Activated CD8-positive, alpha-beta memory T cell treated with anti-CD3 and anti-CD28 coated beads, Interleukin-2, amount 50 U/mL, for 48 hours (primary cell): Measurements from ENCODE around the gene ARAP1.
"Not testable (repeated sequence)": the region's sequence is repeated elsewhere in the genome, so short reads cannot be mapped to it uniquely, and the experiment has no call there.

Experiments used
- DNase-seq: peaks from one replicate; pipeline ENCODE4 v3.0.0-alpha.2; 2020

Gene ARAP1

DNA sequence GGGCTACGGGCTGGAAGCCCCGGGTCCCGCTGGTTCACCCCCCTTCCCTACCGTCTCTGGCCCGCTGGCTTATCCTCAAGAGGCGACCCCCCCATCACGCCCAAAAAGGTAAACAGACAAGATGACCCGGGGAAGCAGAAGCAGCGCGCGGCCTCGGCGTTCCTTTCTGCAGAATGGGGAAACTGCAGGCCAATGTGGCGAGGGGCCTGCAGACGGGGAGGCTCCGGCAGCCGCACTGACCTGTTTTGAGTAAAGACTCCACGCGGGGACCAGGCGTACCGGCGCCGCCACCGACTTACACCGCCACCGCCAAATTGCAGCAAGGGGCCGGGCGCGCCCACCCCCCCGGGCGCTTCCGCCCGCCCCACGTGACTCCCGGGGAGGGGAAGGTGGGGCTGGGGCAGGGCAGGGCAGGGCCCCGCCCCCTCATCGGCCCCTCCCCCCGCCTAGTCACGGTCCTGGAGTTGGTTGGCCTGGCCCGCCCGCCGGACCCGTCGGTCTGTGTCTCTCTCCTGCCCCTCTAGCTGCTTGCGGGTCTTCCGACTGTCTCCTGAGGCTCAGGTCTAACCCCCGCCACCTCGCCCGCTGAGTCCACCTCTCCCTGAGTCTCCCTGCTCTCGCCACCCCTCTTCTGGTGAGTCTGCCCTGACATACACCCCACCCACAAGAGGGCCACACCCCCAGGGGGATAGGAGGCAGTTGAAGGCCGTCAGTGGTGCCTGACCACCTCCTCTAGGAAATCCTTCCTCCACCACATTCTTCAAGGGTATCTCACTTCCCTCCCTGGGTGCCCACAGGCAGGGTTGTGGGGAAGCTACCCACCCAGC is at the start of gene ARAP1:
Gene ARAP1, minus strand, starts transcription at position 321 of the 827 bp plus-strand sequence. CDS start 25,280 bp downstream, outside the sequence.
- DNase-seq, result peak; percentile 82

GRCh38 chr11:72799441-72799840 is 47.2 kb upstream of the ARAP1 start:
- no peak for DNase-seq

DNA sequence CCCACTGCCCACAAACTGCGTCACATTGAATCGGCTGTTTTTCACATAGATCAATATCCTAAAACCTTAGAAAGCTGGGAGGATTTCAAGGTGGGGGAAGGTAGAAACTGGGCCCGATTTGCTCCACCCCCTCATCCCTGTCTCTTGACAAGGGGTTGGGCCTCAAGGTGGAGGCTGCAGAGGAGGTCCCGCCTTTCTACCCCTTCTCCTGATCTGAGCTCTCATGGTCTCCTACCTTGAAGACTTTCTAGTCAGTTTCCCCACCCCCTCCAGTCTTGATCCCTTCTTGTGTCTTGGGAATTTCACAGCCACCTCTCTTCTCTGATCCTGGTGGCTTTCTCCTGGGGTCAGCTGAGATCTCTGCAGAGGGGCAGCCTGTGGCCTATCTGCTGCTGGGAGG is 46.2 kb upstream of the ARAP1 start:
- no peak for DNase-seq

DNA sequence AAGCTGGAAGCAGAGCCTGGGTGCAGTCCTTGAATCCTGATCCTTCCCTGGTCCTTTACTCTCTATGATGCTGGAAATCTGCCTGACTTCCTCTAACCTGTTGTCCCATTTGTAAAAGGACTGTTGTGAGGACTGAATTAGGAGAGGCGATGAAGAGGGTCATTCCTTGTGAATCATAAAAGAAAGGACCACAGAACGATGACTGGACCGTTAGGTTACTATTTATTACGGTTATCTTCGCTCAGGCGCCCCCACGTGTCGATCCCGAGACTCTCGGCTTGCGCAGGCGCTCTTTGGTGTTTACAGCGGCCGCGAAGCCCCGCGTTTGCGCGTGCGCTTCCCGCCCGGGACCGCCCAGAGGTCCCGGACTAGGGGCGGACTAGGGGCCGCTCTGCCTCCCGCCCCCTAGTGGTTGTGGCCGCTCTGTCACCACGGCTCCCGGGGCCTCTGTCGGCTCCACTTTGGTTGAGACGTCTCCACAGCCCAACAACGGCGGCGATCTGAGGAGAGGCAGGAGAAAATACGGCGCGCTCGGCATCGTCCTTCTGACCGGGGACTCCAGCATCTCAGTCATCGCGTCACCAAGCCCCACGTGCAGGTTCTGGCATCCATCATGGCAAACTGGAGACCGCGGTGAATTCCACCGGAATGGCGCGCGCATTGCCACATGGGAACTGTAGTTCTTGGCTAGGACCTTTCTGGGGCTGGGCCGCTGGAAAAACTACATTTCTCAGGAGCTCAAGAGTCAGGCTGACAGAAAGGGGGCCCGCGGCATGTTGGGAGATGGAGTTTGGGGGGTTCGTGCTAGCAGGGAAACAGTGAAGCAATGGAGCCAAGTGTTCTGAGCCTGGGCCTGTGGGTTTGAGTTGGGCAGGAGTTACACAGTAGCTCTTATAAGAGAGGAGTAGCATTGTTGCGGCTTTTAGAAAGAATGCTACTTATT is 41.5 kb upstream of the ARAP1 start, which contains the start of gene STARD10:
Gene STARD10, minus strand, starts transcription at position 623 of the 943 bp plus-strand sequence. CDS start 12,866 bp downstream, outside the sequence.
- DNase-seq, result peak; percentile 96

- no peak for DNase-seq
Observed at GRCh38 chr11:72793076-72793424, 40.8 kb upstream of the ARAP1 start.

GRCh38 chr11:72792437-72793021 is 40.3 kb upstream of the ARAP1 start:
- DNase-seq, result no peak

DNA sequence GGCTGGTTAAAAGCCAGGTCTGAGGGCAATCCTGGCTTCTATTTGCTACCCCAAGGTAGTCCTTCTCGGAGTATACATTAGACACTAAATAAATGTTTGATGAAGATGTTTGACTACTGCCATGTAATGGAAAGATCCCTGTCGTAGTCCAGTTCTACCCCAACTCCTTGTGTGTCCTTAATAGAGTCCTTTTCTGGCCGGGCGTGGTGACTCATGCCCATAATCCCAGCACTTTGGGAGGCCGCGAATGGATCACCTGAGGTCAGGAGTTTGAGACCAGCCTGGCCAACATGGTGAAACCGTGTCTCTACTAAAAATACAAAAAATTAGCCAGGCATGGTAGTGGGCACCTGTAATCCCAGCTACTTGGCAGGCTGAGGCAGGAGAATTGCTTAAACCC is 39.0 kb upstream of the ARAP1 start:
- not testable (repeated sequence) for DNase-seq

DNA sequence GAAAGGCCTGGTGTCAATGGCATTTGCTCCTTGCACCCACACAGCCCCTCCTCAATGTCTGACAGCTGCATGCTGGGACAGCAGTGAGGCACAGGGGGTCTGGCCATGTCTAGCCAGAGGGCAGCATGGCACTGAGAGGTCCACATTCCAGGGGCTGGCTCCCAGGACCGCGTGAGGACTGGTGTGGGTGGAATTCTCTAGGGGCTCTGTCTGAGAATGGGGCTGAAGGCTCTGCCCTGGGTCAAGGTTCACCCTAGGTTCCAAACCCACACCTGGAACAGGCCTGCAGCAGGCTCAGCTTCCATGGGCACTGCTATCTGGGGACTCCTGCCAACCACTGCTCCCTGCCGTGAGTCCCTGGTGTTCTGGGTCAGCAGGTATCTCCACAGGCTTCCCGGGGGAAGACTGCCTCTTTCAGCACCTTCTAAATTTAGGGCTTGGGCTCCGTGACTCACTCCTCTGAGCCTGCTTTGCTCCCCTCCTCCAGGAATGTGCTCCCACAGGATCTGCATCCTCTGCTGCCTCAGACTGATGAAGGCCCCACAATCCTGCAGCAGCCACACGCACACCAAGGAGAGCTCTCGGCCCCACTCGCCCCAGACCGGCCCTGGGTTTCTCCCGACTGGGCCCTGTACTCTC is 37.4 kb upstream of the ARAP1 start:
- DNase-seq, result no peak

DNA sequence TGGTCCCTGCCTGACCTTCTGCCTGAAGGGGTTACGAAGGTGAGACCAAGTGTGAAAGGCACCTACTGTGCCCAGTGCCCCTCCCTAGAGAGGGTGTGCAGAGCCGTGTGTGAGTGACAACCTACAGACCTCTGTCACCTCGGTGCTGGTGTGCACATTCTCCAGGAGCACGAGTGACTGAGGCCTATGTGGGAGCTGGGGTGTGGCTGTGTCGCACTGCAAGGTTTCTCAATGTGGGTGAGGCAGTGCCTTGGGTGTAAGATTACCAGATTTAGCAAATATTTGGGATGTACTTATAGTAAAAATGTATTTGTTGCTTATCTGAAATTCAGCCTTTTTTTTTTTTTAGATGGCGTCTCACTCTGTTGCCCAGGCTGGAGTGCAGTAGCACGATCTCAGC is 36.0 kb upstream of the ARAP1 start:
- DNase-seq, result no peak

DNA sequence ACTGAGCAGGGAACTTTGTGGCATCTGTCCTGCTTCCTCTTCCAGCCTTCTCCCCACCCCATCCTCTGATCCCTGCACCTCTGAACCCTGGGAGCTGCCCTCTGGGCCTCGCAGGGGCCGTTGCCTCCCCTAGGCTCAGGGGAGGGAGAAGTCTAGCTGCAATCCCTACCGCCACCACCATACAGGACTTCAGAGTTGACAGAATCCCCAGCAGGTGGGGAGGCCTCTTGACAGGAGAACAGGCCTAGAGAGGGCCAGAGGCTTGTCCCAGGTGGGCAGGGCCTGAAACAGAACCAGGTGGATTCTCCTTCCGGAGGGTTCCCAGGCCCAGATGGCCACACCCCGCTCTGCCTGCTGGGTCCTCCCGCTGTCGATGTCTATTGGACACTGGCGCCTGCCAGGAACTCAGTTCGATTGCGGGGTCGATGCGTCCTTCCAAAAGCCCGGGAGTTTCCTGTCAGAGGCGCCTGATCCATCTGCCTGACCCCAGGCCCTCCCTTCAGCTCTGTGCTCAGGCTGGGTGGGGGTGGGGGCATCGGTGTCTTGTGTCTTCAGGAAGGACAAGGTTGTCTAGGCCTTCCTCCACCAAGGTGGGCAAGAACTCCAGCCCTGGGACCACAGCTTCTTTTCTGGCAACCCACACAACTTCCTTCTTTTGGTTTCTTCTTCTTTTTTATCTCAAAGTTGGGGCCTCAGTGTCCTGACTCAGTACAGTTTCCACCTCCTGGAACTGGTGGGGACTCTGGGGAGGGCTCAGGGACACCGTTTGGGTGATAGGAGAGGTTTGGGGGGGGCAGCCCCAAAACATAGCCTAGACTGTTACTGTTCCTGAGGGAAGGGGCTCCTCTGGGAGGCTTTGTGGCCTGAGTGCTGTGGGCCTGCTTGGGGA is 35.3 kb upstream of the ARAP1 start:
- no peak for DNase-seq

- DNase-seq, result no peak
Observed at GRCh38 chr11:72786305-72787215, 34.4 kb upstream of the ARAP1 start.

- no peak for DNase-seq
Observed at GRCh38 chr11:72784662-72785061, 32.5 kb upstream of the ARAP1 start.

GRCh38 chr11:72783144-72783905 is 31.1 kb upstream of the ARAP1 start:
- no peak for DNase-seq

DNA sequence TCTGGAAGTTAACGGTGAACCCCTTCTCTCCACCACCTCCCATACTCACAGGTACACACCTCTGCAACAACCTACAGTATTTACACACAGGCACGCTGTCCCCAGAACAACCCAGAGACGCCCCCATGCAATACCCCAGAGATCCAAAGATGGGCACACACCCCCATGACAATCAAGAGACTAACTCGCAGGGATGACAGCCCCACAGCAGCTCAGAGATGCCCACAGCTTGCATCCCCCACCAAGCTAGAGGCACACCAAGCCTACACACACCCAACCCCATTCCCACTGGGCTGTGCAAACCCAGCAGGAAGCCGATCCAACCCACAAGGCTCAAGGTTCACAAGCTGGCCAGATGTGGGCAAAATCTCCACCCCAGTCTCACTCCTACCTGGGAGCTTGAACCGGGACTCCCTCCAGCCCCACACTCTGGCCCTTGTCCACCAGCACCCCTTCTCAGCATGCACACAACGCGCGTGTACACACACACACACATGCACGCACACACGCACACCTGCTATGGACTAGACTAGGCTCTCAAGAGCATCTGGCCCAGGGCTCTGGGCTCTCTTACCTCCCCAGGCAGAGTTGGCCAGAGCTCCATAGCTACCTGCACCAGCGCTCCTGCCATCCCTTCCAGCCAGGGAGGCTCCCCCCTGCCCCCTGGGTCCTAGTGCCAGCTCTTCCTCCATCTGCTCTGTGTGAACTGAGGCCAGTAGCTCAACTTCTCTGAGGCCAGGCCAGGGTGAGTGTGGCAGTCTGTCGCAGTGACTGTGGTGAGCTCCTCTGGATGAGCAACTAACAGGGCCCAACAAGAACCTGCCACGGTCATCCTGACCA is 30.1 kb upstream of the ARAP1 start:
- DNase-seq, result no peak

- DNase-seq, result peak; percentile 72
Observed at GRCh38 chr11:72781313-72782080, 29.3 kb upstream of the ARAP1 start.

GRCh38 chr11:72781063-72781312 is 28.8 kb upstream of the ARAP1 start:
- DNase-seq, result no peak

GRCh38 chr11:72780296-72781062 is 28.3 kb upstream of the ARAP1 start:
- no peak for DNase-seq
